ENCODE data around the gene LCP2.

- TF ChIP-seq EZH2 (IDR thresholded peaks at IDR 0.05; ENCODE audit: borderline replicate concordance, low read length), result no peak
- TF ChIP-seq, protein P1, sequence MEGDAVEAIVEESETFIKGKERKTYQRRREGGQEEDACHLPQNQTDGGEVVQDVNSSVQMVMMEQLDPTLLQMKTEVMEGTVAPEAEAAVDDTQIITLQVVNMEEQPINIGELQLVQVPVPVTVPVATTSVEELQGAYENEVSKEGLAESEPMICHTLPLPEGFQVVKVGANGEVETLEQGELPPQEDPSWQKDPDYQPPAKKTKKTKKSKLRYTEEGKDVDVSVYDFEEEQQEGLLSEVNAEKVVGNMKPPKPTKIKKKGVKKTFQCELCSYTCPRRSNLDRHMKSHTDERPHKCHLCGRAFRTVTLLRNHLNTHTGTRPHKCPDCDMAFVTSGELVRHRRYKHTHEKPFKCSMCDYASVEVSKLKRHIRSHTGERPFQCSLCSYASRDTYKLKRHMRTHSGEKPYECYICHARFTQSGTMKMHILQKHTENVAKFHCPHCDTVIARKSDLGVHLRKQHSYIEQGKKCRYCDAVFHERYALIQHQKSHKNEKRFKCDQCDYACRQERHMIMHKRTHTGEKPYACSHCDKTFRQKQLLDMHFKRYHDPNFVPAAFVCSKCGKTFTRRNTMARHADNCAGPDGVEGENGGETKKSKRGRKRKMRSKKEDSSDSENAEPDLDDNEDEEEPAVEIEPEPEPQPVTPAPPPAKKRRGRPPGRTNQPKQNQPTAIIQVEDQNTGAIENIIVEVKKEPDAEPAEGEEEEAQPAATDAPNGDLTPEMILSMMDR (conservative IDR thresholded peaks at IDR 0.05 in 1 of 2, IDR thresholded peaks at IDR 0.05 in 1 of 2; ENCODE audit: extremely low read depth in 1 of 2, insufficient read depth in 1 of 2, low read depth in 1 of 2, low read length in 2 of 2), result no peak
Observed at GRCh38 chr5:170226129-170226615, 71.4 kb downstream of the LCP2 start.
